Choroid plexus epithelial cell (primary cell): ENCODE measurements around the gene CAMK2G.
"Not testable (repeated sequence)": the region's sequence is repeated elsewhere in the genome, so short reads cannot be mapped to it uniquely, and the experiment has no call there.

ENCODE experiments used
- DNase-seq: peaks from one replicate; pipeline ENCODE4 v3.0.0-alpha.2; 2010; ENCODE audit warnings: low read depth
- H3K4me3 ChIP-seq: 2 replicates; pipeline ENCODE4 v1.5.1; 2011; ENCODE audit warnings: low read depth, mild to moderate bottlenecking, control low read depth, low read length, moderate library complexity
- TF ChIP-seq, protein P1 (sequence below): conservative IDR thresholded peaks from 2 replicates; pipeline ENCODE4 v1.5.1; 2011; ENCODE audit warnings: low read depth, mild to moderate bottlenecking, control low read depth, inconsistent platforms, low read length, moderate library complexity

The CAMK2G gene

DNA sequence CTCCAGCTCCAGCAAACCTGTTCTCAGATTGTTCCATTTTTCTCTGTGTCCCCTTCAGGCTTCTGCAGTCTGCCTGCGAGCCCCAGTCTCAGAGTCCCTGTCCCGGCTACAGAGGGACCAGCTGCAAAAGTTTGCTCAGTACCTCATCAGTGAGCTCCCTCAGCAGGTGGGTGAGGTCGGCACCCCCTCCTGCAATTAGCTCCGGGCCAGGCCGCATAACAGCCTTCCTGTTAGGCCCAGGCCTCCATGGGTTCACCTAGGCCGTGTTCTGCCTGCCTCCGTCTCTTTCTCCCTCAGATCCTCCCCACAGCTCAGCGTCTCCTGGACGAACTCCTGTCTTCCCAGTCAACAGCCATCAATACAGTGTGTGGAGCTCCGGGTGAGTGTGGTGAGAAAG, 84.7 kb downstream of the CAMK2G start:
- no peak for DNase-seq
- TF ChIP-seq, protein P1, sequence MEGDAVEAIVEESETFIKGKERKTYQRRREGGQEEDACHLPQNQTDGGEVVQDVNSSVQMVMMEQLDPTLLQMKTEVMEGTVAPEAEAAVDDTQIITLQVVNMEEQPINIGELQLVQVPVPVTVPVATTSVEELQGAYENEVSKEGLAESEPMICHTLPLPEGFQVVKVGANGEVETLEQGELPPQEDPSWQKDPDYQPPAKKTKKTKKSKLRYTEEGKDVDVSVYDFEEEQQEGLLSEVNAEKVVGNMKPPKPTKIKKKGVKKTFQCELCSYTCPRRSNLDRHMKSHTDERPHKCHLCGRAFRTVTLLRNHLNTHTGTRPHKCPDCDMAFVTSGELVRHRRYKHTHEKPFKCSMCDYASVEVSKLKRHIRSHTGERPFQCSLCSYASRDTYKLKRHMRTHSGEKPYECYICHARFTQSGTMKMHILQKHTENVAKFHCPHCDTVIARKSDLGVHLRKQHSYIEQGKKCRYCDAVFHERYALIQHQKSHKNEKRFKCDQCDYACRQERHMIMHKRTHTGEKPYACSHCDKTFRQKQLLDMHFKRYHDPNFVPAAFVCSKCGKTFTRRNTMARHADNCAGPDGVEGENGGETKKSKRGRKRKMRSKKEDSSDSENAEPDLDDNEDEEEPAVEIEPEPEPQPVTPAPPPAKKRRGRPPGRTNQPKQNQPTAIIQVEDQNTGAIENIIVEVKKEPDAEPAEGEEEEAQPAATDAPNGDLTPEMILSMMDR: no peak
- H3K4me3 ChIP-seq: no peak overlapping the region

DNA sequence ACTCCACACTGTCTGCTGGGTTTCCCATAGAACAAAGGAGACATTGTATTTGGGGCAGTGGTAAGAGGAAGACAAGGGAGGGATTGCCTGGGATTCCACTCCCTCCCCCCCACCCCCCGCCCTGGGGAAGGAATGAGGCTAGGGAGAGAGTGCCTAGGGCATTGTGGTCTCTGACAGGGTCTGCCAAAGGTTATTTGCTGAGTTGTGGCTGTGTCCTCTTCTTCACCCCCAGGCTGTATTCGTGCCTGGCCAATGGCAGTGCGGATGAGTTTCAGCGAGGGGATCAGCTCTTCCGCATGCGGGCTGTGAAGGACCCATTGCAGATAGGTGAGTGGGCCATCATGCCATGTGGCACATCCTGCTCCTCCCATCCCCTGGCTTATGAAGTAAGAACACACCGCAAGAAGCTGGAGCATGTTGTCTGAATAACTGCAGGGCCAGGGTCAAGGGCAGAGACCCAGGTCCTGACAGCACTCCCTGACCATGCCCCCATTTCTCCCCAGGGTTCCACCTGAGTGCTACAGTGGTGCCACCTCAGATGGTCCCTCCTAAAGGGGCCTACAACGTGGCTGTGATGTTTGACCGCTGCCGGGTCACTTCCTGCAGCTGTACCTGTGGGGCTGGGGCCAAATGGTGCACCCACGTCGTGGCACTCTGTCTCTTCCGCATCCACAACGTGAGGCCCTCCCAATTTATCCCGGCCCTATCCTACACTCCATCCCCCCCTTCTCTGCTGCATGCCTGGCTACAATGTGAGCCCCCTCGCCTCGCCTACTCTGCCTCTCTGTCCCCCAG, 85.3 kb downstream of the CAMK2G start:
- no peak overlapping the region for H3K4me3 ChIP-seq
- TF ChIP-seq, protein P1: no peak
- DNase-seq: no peak

DNA sequence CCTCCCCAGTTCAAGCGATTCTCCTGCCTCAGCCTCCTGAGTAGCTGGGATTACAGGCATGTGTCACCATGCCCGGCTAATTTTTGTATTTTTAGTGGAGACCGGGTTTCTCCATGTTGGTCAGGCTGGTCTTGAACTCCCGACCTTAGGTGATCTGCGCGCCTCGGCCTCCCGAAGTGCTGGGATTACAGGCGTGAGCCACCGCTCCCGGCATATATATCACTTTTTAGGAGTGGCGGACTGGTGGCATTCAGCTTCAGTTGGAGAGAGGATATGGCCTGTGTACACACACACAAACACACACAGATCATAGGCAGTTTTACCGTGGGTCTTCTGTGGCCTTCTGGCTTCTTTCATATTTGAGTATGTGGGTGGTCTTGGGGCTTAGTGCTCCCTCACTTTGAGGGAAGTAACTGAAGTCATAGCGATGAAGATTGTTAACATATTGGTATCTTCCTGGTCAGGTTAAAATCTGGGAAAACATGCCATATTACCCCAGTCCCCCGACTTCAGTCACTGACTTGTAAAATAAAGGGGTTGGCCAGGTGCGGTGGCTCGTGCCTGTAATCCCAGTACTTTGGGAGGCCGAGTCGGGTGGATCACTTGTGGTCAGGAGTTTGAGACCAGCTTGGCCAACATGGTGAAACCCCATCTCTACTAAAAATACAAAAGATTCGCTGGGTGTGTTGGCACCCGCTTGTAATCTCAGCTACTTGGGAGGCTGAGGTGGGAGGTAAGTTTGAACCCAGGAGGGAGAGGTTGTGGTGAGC, 87.1 kb downstream of the CAMK2G start:
- DNase-seq: not testable (repeated sequence)
- H3K4me3 ChIP-seq: peak overlapping the region; percentile 24

DNA sequence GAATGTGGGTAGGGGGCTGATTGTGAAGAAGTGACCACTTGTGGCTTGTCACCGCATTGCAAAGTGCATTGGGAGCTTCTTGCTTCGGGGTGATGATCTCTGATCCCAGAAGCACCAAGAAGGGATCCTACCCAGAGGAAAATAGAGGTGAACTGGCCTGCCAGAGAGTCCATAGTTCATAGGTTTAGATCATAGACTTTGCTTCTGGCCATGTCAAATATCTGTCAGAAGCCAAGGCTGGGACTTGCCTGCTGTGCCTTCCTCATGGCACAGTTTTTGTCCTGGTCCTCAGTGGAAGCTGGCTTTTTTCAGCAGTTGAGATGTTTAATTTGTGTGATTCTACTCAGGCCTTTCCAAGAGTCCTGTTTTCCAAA, 87.9 kb downstream of the CAMK2G start:
- TF ChIP-seq, protein P1: no peak
- peak overlapping the region; percentile 94 for H3K4me3 ChIP-seq
- DNase-seq: no peak

DNA sequence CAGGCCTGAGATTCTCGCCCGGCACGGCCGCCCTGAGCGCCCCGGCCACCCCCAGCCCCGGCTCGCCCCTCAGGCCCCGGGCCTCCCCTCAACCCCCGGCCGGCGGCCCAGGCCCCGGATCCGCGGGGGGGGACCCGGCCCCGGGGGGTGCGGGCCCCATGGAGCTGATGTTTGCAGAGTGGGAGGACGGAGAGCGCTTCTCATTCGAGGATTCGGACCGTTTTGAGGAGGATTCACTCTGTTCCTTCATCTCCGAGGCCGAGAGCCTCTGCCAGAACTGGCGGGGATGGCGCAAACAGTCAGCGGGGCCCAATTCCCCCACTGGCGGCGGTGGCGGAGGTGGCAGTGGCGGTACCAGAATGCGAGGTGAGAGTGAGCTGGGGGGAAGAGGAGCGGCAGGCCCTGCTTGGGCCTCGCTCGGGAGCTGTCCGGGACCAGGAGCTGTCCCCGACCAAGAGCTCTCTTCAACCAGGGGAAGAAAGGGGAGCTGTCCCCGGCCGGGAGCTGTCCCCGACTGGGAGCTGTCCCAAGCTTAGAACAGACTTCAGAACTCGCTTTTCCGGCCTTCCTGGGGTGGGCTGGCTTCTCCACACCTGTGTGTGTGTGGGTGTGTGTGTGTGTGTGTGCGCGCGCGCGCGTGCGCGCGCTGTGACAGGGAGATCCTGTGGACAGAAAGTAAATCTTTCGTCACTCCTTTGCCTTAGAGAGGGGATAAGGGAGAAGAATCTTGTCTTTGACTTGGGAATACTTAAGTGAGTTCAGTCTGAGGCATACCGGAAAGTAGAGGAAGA, 88.4 kb downstream of the CAMK2G start:
- TF ChIP-seq, protein P1: no peak
- peak; percentile 64 for DNase-seq
- peak overlapping the region; percentile 94 for H3K4me3 ChIP-seq

DNA sequence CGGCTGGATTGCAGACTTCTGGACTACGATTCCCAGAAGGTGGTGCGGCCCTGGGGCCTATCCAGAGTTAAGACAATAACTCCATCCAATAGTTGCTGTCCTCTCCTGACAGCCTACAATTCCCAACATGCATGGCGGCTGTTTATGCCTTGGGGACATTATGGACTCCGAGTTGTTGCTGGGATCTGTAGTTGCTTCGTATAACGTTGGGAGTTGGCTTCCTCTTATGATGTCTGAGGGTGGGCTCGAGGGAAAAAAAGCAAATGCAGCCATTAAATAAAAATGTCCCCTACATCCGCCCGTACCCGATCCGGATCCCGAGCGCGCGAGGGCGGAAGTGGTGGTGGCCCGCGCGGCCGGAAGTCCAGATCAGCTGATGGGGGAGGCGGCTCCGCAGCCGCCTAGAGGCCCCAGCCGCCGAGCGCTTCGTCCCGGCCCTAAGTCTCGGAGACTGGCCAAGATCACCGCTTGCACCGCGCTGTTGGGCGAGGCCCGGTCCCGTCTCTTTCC, 89.1 kb downstream of the CAMK2G start, which contains the start of gene ZSWIM8:
Gene ZSWIM8 (plus strand): TSS at position 396 of the 510 bp plus-strand sequence. CDS start 273 bp downstream, outside the sequence.
- H3K4me3 ChIP-seq: peak within 1 kb of the TSS; percentile 94
- TF ChIP-seq, protein P1: no peak
- peak; percentile 98 for DNase-seq

DNA sequence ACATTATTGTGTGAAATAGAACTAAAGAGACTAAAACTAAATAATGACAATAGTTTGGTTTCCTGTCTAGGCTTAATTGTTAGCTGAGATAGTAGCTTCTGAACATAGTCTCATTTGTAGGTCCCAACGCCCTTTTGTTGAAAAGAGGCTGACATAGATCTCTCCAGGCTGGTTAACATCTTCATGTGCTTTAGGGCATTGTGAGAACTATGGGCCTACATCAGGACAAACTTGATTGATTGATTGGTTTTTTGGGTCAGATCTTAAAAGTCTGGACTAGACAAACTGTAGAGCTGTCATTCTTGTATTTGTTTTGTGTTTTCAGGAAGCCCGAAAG, 91.6 kb downstream of the CAMK2G start:
- peak overlapping the region; percentile 96 for H3K4me3 ChIP-seq
- TF ChIP-seq, protein P1: no peak
- no peak for DNase-seq
